GM21576 (cell line): ENCODE data around the gene NACC2.

Experiments used
- ATAC-seq: cut with Tn5 transposase; IDR thresholded peaks from one replicate; pipeline ENCODE4 v1.9.1; 2021; ENCODE audit warnings: mild to moderate bottlenecking, moderate library complexity; ENCODE audit not compliant: unreplicated experiment

NACC2 gene

DNA sequence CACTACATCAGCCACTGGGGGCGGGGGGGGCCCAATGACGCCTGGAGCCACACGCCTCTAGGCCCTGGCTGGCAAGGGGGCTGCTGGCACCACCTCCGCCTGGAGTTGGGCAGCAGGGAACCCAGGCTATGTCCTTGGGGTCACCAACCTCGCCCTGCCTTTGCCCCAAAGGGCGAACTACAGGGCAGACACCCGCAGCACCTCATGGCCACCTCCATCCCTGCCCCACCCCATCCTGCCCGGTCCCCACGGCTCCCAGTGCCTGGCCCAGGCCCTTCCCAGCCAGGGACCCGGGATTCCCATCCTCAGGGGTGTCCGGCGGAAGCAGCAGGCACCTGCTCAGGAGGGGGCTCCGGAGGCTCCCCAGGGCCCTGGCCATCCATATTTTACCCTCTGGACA, 37.0 kb downstream of the NACC2 start:
- no peak for ATAC-seq

DNA sequence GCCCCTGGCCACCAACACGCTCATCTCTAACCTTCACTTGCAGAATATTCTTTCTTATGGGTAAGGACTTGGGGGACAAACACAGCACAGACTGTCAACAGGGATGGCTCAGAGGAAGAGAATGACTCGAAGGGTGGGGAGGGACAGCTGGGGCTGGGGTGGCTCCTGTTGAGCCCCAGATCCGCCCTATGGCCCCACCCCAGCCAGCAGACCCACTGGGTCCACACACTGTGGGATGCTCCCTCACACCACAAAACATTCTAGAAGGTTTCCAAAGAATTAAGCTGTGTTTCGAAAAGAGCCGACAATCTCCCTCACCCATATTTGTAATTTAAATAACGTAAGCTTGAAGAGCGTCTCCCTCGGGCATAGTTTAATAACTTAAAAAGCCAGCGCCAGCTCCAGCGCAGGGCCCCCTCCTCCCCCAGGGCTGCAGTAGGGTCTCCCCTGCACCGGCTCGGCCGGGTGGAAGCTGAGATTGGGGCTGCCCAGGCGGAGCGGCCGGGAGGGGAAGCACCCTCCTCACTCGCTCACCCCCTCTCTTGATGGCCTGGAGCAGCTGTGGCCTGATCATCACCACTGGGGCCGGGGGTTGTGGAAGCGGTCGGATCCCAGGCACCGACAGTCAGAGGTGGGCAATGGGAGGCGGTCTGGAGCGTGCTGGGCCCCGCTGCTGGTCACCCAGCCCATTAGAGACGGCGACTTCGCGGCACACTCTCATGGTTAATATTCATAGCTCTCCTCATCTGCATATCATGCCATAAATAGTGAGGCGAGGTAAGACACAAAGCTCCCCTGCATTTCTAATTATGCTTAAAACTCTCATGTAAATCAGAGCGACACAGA, 37.6 kb downstream of the NACC2 start:
- ATAC-seq = no peak

DNA sequence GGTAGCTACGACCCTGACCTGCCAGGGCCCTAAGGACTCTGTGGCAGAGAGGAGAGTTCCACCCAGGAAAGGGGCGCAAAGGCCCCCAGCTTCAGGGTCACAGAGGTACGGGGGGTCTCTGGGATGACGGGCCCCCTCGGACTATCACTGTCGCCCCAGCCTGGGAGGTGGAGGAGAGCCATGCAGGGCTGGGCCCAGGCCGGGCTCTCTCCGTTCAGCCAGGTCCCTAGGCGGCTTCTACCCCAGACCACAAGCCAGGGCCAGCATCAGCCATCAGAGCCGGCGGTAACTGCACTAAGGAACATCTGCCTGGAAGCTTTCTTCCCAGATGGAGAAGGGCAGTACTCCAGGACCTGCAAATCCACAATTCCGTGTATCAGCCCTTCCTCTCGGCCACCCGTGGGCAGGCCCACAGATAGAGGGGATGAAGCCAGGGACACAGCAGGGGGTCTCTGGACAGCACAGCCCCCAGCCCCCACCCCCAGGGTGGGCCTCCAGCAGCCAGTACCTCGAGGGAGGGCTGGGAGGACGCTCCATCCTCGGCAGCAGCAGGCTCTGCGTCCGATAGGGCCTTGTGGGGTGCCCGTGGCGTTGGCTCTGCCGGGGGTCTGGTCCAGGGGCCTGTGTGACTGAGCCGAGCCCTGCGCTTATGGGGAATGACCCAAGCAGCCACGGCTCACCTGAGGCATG, 38.4 kb downstream of the NACC2 start:
- no peak for ATAC-seq

DNA sequence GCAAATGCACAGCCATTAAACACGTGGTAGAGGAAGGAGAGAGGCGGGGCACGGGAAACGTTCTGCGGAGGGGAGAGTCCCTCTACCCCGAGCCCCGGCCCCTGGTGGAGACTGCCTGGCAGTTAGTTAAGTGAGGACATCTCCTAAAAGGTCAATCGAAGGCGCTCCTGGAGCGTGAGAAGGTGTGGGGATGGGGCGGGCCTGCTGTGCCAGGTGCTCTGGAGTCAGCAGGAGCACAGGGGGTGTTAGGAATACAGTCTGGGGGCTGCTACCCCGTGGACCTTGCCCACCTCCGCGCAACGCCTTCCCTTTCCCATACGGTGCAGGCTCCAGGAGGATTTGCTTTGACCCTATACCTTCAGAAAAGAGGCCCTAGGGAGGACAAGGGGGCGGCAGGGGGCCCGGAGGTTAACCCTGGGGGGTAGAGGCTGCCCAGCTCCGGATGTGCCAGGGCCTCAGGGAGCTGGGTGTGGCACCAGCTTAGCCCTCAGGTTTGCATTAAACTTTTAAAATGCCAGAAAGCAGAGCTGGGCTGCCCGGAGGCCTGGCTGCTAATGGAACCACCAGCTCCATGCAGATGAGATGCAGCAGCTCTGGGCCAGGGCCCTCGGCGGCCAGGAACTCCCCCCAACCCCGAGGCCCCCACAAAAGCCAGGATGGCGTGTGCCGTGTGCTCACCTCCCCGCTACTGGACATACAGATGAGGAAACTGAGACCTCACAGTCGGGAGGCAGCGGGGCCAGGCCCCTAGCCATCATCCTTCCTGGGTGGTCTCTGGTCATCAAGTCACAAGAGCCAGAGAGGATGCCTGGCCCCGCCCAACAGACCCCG, 39.2 kb downstream of the NACC2 start:
- no peak for ATAC-seq

DNA sequence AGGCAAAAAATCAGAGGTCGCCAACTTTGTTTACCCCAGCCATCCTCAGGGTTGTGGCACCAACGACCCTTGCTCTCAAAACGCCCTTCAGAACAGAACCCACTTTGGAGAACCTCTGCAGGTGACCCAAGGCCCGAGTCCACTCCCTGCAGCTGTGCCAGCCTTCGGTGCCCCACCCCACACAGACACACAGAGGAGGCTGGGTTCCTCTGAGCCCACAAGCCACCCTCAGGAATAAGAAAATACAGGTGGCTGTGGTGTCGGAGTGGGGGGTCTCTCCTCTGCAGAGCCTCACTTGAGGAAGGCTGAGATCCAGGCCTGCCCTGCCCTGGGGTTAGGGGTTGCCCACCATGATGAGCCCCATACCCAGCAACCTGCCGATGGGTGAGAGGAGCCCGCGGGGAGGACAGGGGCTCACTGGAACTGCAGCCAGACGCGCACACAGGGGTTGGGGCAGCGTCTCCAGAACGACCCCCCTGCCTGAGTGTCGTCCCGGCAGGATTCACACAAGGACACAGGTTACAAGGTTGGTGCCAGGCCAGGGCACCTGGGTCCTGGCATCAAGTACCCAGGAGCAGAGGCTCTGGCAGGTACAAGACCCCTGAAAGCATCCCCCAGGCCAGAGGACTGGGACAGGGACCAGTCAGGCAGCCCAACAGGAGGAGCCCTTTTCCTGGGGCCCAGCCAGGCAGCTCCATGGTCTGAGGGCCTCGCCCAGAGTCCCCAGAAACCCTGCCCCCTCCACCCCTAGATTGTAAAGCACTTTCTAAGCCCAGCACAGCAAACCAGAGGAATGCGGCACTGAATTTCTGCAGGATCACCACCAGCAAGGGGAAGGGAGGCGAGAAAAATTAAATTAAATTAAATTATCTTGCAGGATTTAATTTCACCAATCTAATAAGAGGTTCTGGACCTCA, 40.0 kb downstream of the NACC2 start:
- ATAC-seq = no peak

DNA sequence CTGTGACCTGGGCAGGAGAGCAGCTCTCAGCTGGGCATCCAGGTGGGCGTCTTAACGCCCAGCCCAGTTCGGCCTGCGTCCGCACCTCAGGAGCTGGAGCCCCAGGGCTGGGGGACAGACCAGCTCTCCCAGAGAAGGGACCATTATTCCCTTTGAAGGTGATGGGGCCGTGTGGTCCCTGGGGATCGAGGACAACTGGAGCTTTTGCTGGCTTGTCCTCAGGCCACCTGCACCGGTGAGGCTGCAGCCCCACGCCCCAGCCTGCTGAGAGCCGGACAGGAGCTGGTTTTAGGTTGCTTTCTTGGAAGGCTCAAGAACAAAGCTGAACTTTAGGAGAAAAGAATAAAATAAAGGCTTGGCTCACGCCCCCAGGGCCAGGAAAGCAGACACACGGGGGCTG, 40.9 kb downstream of the NACC2 start:
- ATAC-seq = no peak

DNA sequence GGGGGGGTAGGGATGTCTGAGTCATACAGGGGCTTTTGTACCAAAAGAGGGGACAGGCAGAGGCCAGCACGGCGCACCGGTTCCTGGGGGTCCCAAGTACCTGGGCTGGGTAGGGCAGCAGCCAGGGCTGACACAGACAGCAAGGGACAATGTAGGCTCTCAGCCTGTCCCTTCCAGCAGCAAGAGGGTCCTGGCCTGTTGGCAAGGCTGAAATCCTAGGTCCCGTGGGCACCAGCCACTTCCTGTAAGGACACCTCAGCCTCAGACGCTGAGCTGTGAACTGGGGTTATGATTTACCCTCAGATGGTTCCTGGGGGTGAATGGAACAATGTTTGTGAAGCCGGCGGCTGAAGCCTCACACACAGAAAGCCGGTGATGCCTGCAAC, 41.3 kb downstream of the NACC2 start:
- ATAC-seq = no peak

DNA sequence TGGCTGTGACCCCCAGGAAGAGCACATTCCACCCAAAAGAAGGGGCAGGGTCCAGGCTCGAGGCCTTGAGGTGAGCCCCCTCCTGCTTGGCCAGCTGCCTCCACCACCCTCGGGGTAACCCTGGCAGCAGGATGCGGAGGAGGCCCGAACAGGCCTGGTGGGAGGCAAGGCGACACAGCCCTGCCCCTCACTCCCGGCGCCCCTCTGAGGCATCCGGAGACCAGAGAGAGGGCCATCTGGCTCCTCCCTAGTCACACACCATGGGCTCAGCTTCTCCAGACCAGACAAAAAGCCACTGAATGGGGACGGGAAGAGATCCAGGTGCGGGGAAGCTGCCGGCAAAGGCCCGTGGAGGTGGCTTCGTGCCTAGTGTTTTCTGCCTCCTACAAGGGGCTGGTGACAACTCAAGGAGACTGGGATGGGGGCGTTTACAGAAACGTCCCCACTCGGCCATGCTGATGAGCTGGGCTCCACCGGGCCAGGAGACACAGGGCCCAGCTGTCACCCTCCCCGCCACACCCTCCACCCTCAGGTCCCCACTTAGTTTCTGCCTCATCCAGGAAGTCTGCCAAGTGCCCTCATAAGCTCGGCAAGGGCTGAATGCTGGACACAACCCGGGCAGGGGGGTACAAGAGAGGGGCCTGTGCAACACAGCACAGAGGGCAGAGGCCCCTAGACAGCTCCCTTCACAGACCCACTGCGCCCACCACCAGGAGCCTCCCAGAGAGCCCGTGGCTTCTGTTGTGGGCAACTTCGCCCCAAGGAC, 41.9 kb downstream of the NACC2 start:
- ATAC-seq = no peak

DNA sequence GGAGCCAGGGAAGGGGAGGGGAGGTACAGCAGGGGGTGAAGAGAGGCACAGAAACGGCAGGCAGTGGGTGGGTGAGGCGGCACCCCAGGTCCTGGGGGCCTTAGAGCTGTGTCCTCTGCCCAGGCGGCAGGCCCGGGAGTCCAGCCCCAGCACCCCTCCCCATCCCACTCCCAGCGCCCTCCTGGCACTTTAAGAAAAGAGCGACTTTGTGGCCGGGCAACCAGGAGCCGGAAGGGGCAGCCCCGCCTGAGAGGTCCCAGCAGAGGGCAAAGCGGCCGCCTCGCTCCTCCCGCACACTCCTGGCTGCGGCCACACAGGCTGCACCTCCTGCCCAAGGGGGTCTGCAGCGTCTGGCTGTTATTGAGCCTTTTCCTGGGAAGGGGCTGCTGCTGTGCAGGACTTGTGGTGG, 42.6 kb downstream of the NACC2 start:
- ATAC-seq = no peak

DNA sequence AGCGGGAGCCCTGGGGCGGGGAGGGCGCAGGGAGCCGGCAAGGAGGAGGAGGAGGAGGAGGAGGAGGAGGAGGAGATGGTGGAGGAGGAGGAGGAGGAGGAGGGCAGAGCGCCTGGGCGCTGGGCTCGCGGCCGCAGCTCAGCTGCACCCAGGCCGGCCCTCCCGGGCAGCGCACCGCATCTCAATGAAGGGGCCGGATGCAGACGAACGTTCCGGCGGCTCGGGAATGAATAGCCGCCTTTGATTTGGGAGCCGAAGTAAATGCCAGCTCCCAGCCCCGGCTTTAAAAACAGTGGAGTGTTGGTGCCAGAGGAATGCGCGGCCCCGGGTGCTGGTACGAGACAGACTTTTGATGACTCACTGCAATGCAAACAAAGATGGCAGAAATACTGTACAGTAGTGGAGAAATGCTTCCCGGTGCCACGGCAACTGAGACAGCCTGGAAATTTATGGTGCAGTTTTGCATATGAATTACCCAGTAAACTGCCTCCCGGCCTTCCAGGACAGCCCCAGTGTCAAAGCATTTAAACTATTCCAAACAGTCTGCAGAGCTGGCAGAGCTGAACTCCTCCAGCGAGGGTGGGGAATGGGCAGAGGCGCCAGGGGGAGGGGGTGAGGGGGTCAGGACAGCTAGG, 43.1 kb downstream of the NACC2 start:
- ATAC-seq = no peak

DNA sequence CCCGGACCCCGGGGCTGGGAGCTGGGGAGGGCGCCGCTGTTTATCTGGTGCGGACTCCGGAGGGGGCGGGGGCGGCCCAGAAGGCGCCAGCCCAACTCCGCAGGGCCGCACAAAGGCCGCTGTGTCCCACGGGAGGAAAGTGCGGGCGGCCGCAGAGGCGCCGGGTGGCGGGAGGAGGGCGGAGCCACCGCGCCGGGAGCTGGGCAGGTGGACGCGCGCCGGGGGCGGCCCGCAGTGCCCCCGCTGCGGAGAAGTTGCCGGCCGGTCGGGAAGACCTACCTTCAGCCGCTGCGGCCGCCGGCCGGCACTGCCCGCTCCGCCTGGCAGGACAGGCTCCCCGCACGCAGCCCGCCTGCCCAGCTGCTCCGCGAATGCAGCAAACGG, 43.6 kb downstream of the NACC2 start:
- ATAC-seq = no peak

DNA sequence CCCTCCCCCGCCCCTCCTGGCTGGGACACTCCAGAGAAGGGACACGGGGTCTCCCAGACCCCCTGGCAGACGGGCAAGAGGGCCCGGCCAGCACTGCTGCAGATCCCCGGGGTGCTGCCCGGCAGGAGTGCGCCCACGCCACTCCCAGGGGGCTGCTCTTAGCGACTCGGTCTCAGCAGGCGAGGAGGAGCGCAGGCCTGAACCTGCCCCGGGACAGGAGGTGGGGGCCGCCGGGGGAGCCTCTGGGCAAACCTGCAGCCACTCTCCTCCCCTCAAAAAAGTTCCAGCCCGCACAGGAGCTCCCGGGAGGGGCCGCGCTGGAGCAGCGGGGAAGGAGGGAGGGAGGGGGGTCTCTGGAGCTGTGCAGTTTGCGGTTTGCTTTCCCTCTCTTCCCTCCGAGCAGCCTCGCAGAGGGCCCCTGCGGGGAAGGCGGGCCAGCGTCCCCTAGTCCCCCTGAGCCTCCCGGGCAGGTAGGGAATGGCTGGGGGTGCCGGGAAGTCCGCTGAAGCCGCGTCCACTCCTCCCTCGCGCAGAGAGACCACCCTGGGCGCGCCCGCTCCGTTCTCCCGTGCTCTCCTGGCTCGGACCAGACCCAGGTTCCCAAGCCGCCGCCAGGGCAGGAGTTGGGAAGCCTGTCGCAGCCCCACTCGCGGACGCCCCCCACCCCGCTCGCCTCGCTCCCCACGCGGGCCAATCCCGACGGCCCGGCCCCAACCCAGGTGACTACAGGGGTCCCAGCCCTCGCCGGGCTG, 44.2 kb downstream of the NACC2 start:
- ATAC-seq = no peak

DNA sequence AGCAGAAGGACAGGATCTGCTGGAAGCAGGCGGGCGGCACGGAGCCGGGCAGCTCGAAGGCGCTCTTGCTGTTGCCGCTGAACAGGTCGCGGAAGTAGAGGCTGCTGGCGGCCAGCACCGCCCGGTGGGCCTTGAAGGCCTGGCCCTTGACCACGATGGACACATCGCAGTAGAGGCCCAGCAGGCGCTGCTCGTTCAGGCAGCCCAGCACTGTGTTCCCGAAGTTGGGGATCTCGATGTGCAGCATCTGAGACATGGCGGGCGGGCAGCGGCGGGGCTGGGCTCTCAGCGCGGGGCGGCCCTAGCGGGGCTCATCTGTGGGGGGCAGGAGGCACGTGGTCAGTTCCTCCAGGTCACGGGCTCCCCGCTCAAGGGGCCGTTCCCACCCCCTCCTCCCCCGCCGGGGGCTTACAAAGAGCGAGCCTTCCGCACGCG, 44.8 kb downstream of the NACC2 start:
- no peak for ATAC-seq

DNA sequence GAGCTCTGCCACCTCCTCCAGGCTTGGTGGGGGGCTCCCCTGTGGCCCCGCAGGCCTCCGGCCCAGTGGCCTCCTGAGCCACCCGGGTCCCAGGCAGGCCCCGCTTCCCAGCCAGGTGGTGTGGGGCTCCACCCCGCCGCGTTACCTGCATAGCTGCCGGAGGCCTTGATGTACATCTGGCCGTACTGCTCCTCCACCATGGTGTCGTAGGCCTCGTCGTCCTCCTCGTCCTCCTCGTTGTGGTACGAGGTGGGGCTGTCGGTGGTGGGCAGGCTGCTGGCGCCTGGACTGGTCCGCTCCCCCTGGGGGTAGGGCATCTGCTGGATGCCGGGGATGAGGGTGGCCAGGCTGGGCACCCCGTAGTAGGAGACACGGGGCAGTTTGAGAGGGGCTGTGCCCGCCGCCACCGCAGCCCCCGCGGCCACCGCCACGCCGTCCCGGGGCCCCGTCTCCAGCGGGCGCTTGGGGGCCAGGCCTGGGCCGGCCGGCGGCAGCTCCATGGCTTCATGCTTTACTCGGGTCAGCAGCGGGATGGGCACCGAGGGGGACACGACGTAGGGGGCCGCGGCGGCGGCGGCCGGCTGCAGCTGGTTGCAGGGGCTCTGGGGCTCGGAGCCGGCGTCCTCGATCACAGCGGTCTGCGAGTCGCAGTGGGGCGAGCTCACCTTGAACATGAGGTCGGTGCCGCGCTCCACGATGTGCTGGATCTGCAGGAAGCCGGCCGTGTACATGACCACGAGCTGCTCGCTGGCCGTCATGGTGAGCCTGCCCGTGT, 45.4 kb downstream of the NACC2 start:
- no peak for ATAC-seq

DNA sequence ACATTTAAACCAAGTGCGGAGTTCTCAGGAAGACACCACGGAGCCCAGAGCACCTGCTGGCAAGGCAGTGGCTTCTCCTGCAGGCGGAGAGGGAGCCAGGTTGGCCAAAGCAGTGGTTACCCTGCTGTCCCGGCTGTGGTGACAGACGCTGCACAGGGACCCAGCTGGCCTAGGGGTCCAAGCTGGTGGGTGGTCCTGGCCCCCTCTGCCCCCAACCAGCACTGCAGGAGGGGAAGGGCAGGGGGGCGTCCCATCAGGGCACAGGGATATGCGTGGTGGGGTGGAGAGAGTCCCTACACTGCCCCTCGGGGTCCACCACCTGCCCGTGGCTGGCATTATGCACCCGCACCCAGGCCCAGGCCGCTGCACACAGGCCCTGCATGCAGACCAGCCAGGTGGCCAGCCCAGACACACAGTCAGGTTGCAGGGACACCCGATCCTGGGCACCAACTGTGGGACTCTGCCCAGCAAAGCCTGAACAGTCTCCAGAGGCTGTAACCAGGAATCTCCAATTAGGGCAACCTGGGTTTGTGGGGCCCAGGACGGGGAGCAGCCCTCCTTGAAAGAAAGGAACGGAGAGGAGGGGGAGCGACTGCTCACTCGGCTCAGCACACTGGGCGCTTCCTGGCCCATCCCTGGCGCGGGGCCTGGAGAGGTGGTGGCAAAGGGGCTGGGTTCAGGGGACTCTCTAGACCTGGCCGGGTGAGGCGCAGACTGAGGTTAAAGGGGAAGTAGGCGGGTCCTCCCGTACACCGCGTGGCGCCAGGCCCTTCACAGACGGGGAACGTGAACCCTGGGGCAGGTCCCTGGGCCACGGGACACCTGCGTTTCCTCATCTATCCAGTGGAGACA, 46.3 kb downstream of the NACC2 start:
- ATAC-seq = no peak

DNA sequence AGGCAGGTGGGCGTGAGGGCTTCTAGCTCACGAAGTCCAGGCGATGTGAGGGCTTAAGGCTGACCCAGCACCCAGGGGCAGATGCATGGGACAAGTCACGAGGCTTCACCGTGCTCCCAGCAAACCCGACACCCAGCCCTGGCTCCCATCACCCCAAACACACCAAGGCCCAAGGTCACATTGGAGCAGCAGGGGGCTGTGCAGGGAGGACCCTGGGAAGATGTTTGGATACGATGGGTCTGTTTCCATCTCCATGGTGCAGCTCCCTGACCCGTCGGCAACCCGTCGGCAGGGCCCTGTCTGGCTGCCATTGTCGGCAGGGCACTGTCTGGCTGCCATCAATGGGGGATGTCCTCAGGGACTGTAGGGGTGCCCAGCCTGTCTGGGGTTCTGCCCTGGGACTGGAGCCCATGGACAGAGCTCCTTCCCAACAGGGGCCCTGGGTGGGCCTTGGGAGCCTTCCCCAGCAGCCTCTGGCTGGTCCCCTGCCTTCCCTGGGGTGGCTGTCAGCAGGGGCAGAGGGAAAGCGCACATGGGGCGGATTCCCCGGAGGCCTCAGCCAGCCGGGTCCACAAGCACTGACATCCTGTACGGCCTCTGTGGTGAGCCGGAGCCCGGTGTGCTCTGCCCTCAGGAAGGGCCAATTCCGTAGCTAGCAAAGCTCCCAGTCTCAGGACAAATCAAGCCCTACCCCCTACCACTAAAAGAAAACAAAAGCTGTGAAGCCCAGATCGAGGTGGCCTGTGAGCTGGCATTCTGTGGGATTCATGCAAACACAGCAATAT, 47.1 kb downstream of the NACC2 start:
- ATAC-seq = no peak
